ENCODE data around the gene FSTL4. TPM values are rescaled to one million over a fixed set of nuclear protein-coding genes. Genes with fewer than 3 reads are reported as not detected.

Gene FSTL4
- total RNA-seq, 1 donor from 2014 or later, result 11.3 TPM

DNA sequence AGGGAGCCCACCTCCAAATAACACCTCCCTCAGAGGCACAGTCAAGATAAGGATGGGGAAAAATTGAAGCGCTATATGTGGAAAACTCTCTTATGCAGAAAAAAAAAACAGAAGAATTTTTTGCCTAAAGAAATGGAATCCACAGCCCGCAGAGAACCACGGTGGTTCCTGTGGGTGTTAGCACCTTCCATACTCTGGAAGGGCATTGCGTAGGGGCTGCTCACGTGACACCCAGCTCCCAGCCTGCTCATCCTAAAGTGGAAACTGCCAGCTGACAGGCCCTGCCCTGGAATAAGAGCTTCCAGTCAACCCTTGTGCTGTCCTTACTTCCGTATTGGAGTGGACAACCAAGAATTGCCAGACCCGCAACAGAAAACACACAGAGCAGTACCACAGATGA lies 142.5 kb downstream of the FSTL4 start:
- peaks cover 3% of the 10 kb centered on the region for H3K27me3 Mint-ChIP-seq
- no peak overlapping the region for H3K4me3 Mint-ChIP-seq
- no peak overlapping the region for H3K27ac Mint-ChIP-seq
- TF ChIP-seq, protein P1, sequence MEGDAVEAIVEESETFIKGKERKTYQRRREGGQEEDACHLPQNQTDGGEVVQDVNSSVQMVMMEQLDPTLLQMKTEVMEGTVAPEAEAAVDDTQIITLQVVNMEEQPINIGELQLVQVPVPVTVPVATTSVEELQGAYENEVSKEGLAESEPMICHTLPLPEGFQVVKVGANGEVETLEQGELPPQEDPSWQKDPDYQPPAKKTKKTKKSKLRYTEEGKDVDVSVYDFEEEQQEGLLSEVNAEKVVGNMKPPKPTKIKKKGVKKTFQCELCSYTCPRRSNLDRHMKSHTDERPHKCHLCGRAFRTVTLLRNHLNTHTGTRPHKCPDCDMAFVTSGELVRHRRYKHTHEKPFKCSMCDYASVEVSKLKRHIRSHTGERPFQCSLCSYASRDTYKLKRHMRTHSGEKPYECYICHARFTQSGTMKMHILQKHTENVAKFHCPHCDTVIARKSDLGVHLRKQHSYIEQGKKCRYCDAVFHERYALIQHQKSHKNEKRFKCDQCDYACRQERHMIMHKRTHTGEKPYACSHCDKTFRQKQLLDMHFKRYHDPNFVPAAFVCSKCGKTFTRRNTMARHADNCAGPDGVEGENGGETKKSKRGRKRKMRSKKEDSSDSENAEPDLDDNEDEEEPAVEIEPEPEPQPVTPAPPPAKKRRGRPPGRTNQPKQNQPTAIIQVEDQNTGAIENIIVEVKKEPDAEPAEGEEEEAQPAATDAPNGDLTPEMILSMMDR (conservative IDR thresholded peaks at IDR 0.05), result no peak
- H3K9me3 Mint-ChIP-seq, result no peaks in the 10 kb centered on the region
- DNase-seq (ENCODE audit: extremely low spot score, unreplicated experiment), result no peak
- no peaks in the 10 kb centered on the region for H3K36me3 Mint-ChIP-seq
- H3K4me1 Mint-ChIP-seq (ENCODE audit: unreplicated experiment), result peaks cover 5% of the 10 kb centered on the region

DNA sequence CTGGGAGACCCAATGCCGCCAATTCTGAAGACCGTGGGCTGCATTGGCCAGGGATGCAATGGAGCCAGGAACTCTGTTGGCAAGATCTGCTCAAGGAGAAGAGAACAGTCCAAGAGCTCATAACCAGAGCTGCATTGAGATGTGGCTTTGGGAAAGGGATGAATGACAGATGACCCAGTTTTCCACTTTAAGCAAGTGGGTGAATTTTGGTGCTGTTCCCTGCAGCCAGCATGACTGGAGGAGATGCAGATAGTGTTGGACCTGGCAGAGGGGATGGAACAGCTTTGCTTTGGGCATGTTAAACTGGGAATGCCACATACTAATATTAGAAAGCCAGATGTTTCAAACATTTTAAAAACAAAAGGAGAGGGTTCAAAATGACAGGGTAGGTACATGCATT lies 143.1 kb downstream of the FSTL4 start:
- Mint-ChIP-seq H3K4me3 (no peak overlapping the region), H3K27me3 (no peaks in the 10 kb centered on the region), H3K9me3 (no peaks in the 10 kb centered on the region), H3K36me3 (no peaks in the 10 kb centered on the region), H3K27ac (no peak overlapping the region), H3K4me1 (ENCODE audit: unreplicated experiment) (peaks cover 8% of the 10 kb centered on the region)
- no peak for DNase-seq (ENCODE audit: extremely low spot score, unreplicated experiment)
- TF ChIP-seq, protein P1 (conservative IDR thresholded peaks at IDR 0.05), result no peak

DNA sequence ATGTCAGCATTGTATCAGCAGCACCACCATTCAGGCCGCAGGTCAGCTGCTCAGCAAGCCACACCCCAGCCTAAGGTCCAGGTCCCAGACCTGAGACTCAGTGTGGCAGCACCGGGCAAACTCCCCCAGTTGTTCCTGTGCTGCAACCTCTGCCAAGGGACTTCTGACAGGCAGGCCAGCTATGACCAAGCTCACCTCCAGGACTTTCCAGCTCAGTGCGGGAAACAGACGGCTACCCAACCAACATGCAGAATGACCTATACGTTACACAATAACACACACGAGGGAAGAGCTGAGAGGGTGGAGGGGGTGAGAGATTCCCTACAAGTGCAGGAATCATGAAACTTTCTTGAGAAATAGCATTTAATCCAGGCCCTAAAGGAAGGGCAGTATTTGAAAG lies 143.7 kb downstream of the FSTL4 start:
- no peaks in the 10 kb centered on the region for H3K9me3 Mint-ChIP-seq
- H3K27me3 Mint-ChIP-seq, result no peaks in the 10 kb centered on the region
- H3K4me3 Mint-ChIP-seq, result no peak overlapping the region
- TF ChIP-seq, protein P1 (conservative IDR thresholded peaks at IDR 0.05), result no peak
- H3K4me1 Mint-ChIP-seq (ENCODE audit: unreplicated experiment), result peaks cover 12% of the 10 kb centered on the region
- DNase-seq (ENCODE audit: extremely low spot score, unreplicated experiment), result no peak
- no peaks in the 10 kb centered on the region for H3K36me3 Mint-ChIP-seq
- H3K27ac Mint-ChIP-seq, result no peak overlapping the region

DNA sequence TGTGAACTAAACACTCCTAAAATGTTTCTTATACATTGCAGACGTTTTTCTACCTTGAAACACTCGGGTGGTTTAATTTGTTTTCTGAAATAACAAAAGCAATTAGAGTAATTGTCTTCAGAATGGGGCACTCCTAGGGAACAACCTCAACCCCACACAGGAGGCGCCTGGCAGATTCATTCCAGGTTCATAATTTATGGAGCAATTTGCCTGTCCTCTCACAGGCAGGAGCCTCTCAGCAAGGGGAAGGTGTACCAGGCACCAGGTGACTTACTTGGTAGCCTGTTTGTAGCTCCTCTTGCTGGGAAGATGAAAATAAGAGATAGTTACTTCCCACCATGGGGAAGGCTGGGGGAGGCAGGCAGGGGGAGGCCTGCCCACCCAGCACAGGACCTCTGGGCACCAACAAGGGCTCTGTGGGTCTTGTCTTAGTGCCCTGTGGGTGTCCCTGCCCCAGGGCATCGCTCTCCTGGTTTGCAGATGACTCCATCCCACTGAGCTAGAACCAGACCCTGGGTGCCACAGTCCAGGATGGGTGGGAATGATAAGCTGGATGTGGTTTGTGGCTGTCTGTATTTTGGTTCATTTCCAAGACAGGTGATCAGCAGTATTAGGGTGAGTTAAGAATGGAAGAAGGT lies 144.4 kb downstream of the FSTL4 start:
- no peak for DNase-seq (ENCODE audit: extremely low spot score, unreplicated experiment)

DNA sequence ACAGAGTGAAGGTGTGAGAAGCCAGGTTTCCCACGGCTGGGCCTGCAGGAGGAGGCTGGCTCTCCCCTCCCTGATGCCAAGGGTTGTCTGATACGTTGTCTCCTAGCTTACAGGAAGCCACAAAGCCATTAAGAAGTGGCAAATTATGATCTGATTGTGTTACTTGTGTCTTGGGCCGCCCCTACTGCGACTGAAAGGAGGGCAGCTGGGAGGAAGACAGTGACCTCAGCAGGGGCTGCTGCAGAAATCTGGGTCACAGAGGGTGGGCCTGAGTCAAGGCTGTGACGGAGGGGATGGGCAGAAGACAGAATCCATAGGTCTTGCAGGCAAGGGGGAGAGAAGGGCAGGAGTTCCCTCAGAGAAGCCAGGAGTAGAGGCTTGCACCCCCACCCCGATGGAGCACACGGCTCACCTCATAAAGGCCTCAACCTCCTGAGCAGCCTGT lies 145.0 kb downstream of the FSTL4 start:
- H3K27ac Mint-ChIP-seq, result no peak overlapping the region
- H3K27me3 Mint-ChIP-seq, result no peaks in the 10 kb centered on the region
- no peak overlapping the region for H3K4me3 Mint-ChIP-seq
- TF ChIP-seq, protein P1 (conservative IDR thresholded peaks at IDR 0.05), result no peak
- no peaks in the 10 kb centered on the region for H3K36me3 Mint-ChIP-seq
- no peak for DNase-seq (ENCODE audit: extremely low spot score, unreplicated experiment)
- H3K4me1 Mint-ChIP-seq (ENCODE audit: unreplicated experiment), result peaks cover 12% of the 10 kb centered on the region
- no peaks in the 10 kb centered on the region for H3K9me3 Mint-ChIP-seq

More for the DNA sequence above, 144.4 kb downstream of the FSTL4 start:
- H3K4me3 Mint-ChIP-seq, result no peak overlapping the region
- H3K27me3 Mint-ChIP-seq, result no peaks in the 10 kb centered on the region
- TF ChIP-seq, protein P1 (conservative IDR thresholded peaks at IDR 0.05), result no peak
- H3K9me3 Mint-ChIP-seq, result no peaks in the 10 kb centered on the region
- no peak overlapping the region for H3K27ac Mint-ChIP-seq
- H3K36me3 Mint-ChIP-seq, result no peaks in the 10 kb centered on the region
- peaks cover 12% of the 10 kb centered on the region for H3K4me1 Mint-ChIP-seq (ENCODE audit: unreplicated experiment)

All from type B pancreatic cell (in vitro differentiated cells).